Thoracic aorta (tissue), 2 donors: Measurements from ENCODE around the gene PDXP. TPM values are rescaled to one million over a fixed set of nuclear protein-coding genes. Genes with fewer than 3 reads are reported as not detected.
A peak's percentile ranks its signal among the peaks of the same experiment; 100 is the strongest.

Source experiments
- ATAC-seq: fragments of 150-250 bp; one replicate; pipeline ENCODE4 v1.8.0; 2017; ENCODE audit warnings: low read depth; ENCODE audit not compliant: insufficient number of reproducible peaks, low FRiP score
- DNase-seq: peaks from one replicate; pipeline ENCODE4 v3.0.0-alpha.2; 2020; ENCODE audit warnings: low spot score
- H3K27ac ChIP-seq, 2 donors: fragments of 200-600 bp; sonication (generic); 1 replicate in 1 of 2; 2 replicates in 1 of 2; pipeline ENCODE4 v1.5.1; 2016; ENCODE audit warnings: mild to moderate bottlenecking in 2 of 2, moderate library complexity in 2 of 2
- H3K27me3 ChIP-seq: fragments of 200-600 bp; sonication (generic); replicated peaks from 2 replicates; pipeline ENCODE4 v1.6.0; 2016; ENCODE audit warnings: mild to moderate bottlenecking; ENCODE audit not compliant: insufficient read depth
- H3K36me3 ChIP-seq: fragments of 200-600 bp; sonication (generic); one replicate; pipeline ENCODE4 v1.5.1; 2016
- H3K4me1 ChIP-seq, 2 donors: fragments of 200-600 bp; sonication (generic); 1 replicate in 1 of 2; 2 replicates in 1 of 2; pipeline versions ENCODE4 v1.5.1 to v1.6.0; 2016; ENCODE audit warnings: low read depth in 2 of 2, mild to moderate bottlenecking in 1 of 2; ENCODE audit not compliant: control insufficient read depth in 1 of 2
- H3K4me3 ChIP-seq: fragments of 200-600 bp; sonication (generic); 2 replicates; pipeline ENCODE4 v1.5.1; 2016; ENCODE audit warnings: mild to moderate bottlenecking
- H3K9me3 ChIP-seq: fragments of 200-600 bp; sonication (generic); 2 replicates; pipeline ENCODE4 v1.5.1; 2016
- total RNA-seq, 2 donors: library from RNA; depleted of rRNA; stranded (reverse); fragments of >200 nt; gene quantifications; one replicate each; pipeline versions ENCODE4 v1.1.0 to v1.2.3, GENCODE V29; 2016
- TF ChIP-seq, protein P1 (sequence below): fragments of 200-600 bp; sonication (generic); IDR thresholded peaks from one replicate; pipeline ENCODE4 v1.5.1; 2019; ENCODE audit warnings: antibody characterized with exemption

PDXP gene
- total RNA-seq, 2 donors from 2014 or later, result 6.3 to 13.8 TPM

GRCh38 chr22:37677493-37677974, 19.0 kb downstream of the PDXP start:
- Histone ChIP-seq H3K27ac (peak overlapping the region; percentile 89), H3K4me1 (peaks cover 18 to 23% of the 10 kb centered on the region in 2 donors), H3K36me3 (peaks cover 17% of the 10 kb centered on the region), H3K27me3 (no peaks in the 10 kb centered on the region), H3K9me3 (no peaks in the 10 kb centered on the region), H3K4me3 (peak overlapping the region; percentile 89)
- DNase-seq (no peak), ATAC-seq (no peak)
- TF ChIP-seq, protein P1, sequence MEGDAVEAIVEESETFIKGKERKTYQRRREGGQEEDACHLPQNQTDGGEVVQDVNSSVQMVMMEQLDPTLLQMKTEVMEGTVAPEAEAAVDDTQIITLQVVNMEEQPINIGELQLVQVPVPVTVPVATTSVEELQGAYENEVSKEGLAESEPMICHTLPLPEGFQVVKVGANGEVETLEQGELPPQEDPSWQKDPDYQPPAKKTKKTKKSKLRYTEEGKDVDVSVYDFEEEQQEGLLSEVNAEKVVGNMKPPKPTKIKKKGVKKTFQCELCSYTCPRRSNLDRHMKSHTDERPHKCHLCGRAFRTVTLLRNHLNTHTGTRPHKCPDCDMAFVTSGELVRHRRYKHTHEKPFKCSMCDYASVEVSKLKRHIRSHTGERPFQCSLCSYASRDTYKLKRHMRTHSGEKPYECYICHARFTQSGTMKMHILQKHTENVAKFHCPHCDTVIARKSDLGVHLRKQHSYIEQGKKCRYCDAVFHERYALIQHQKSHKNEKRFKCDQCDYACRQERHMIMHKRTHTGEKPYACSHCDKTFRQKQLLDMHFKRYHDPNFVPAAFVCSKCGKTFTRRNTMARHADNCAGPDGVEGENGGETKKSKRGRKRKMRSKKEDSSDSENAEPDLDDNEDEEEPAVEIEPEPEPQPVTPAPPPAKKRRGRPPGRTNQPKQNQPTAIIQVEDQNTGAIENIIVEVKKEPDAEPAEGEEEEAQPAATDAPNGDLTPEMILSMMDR, result no peak

- DNase-seq (no peak), ATAC-seq (no peak)
- Histone ChIP-seq H3K4me1 (peaks cover 18 to 23% of the 10 kb centered on the region in 2 donors), H3K27me3 (no peaks in the 10 kb centered on the region), H3K9me3 (no peaks in the 10 kb centered on the region), H3K36me3 (peaks cover 17% of the 10 kb centered on the region), H3K27ac (peak overlapping the region; percentile 19 to 89), H3K4me3 (peak overlapping the region; percentile 89)
- TF ChIP-seq, protein P1, result no peak
These were observed 19.8 kb downstream of the PDXP start for GRCh38 chr22:37678372-37678771.

DNA sequence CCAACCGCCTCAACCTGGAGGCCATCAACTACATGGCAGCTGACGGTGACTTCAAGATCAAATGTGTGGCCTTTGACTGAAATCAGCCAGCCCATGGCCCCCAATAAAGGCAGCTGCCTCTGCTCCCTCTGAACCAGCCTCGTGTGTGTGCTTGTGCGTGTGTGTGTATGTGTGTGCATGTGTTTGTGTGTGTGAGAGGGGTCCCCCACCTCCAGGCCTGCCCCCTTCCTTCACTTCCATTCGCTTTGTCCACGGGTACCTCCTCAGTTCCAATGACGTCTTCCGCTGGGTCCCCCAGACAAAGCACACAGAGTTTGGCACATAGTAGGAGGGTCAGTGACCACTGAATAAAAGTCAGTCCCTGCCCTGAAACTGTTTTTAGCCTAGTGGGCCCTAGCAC, 21.1 kb downstream of the PDXP start:
- ATAC-seq (no peak), DNase-seq (no peak)
- Histone ChIP-seq H3K4me1 (peaks cover 9 to 13% of the 10 kb centered on the region in 2 donors), H3K4me3 (no peak overlapping the region), H3K27me3 (no peaks in the 10 kb centered on the region), H3K36me3 (peaks cover 17% of the 10 kb centered on the region), H3K9me3 (no peaks in the 10 kb centered on the region), H3K27ac (no peak overlapping the region)
- TF ChIP-seq, protein P1, result no peak

DNA sequence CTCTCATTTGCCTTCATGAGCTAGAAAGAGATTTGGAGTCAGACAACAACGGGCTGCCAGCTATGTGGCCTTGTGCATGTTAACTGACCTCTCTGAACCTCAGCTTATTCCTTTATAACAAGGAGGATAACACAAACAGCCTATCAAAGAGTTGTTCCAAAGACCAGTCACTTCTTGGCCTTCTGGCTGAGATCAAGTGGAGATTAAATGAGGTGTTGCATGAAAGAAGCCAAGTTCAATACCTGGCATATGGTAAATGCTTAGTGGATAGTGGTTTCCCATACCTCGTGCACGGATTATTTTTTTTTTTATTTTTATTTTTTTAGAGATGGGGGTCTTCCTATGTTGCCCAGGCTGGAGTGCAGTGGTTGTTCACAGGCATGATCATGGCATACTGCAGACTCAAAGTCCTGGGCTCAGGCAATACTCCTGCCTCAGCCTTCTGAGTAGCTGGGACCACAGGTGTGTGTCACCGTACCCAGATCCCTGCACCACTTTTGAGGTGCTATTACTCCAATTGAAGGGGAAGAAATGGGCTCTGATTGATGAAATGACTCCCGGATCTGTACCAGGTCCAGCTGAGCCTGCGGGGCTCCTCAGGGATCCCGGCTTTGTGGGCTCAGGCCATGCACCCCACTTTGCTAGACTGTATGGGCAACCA, 21.8 kb downstream of the PDXP start:
- no peak for ATAC-seq
- Histone ChIP-seq H3K4me1 (peaks cover 9 to 13% of the 10 kb centered on the region in 2 donors), H3K27ac (peak overlapping the region in 1 of 2 donors; percentile 6), H3K27me3 (no peaks in the 10 kb centered on the region), H3K9me3 (no peaks in the 10 kb centered on the region), H3K4me3 (no peak overlapping the region), H3K36me3 (peaks cover 17% of the 10 kb centered on the region)
- TF ChIP-seq, protein P1, result no peak
- no peak for DNase-seq

DNA sequence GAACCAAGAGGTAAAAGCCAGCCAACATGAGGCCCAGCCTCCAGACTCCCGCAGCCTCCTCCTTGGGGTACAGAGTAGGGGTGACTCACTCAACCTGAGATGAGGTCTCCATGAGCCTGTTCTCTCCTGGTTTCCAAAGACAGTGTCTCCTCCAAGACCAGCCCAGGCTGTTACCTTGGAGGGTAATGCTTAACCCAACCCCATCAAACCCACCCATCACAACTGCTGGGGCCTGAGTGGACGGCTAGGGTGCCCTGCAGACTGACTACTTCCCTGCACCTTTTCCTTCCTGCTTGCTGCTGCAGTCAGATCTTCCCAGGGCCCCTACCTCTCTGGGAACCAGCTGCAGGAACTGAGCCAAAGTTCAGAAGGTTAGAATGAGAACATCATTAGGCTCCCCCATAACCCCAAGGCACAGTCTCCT, 22.5 kb downstream of the PDXP start:
- TF ChIP-seq, protein P1, result no peak
- H3K27ac ChIP-seq, result peak overlapping the region in 1 of 2 donors; percentile 6
- H3K27me3 ChIP-seq, result no peaks in the 10 kb centered on the region
- H3K36me3 ChIP-seq, result peaks cover 17% of the 10 kb centered on the region
- H3K4me1 ChIP-seq, result peaks cover 9 to 16% of the 10 kb centered on the region in 2 donors
- DNase-seq (no peak), ATAC-seq (no peak)
- no peaks in the 10 kb centered on the region for H3K9me3 ChIP-seq
- no peak overlapping the region for H3K4me3 ChIP-seq
